GM11168 (cell line): Measurements from ENCODE around the gene SRSF7.
"Not testable (repeated sequence)": the region's sequence is repeated elsewhere in the genome, so short reads cannot be mapped to it uniquely, and the experiment has no call there.

Source experiments
- in situ Hi-C: fragments of 300-500 bp; cut with MboI; formaldehyde crosslinking; loops from one replicate; pipeline ENCODE4 v1.12.0; 2022; ENCODE audit warnings: low sequenced_read_pairs; ENCODE audit not compliant: unreplicated experiment

The SRSF7 gene

GRCh38 chr2:38755891-38756290 is 4.7 kb upstream of the SRSF7 start:
- in situ Hi-C loops, result not testable (repeated sequence)

GRCh38 chr2:38754506-38754905 is 3.3 kb upstream of the SRSF7 start:
- in situ Hi-C loops, result no loop called here

GRCh38 chr2:38754049-38754448 is 2.9 kb upstream of the SRSF7 start:
- in situ Hi-C loops, result no loop called here

- in situ Hi-C loops, result no loop called here
Measured at GRCh38 chr2:38751596-38752410, 642 bp upstream of the SRSF7 start.

- in situ Hi-C loops, result no loop called here
Measured at GRCh38 chr2:38750011-38750890, 910 bp downstream of the SRSF7 start.

DNA sequence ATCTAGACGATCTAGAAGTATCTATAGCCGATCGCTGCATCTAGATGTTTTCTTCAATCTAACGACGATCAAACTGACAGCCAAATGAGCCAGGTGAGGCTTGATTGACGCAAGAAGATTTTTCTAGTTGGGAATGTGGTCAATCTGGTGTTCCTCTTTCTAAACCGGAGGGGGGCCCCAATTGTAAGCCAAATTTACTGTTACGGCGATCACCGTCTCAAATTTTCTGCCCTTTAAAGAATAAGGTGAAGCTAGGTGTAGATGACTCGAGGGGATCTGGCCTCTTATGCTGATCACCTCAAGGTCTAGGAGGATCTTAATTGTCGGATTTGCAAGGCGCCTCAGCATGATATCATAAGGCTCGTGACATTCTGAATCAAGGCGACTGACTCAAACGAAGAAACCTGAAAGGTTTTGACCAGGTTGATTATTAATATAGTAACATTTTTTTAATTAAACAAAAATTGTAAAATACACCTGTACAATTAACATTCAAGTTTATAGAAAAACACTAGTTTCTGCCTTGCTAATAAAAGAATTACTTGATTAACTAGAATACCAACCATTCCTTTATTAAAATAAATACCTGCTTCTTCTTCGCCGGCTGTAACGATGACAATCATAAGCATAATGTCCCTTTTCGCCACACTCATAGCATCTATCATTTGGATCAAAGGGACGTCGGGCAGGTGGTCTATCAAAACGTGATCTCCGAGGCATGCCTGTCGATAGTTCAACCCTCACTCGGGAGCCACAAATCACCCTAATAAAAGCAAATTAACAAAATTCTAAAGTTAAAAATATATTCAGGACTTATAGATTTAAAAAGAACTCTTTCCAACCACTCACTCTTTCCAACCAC is 2.0 kb downstream of the SRSF7 start:
- in situ Hi-C loops, result loop anchor here (25.0 kb wide), 1 partner anchor 437 kb away; no protein-coding TSS in a partner anchor

- in situ Hi-C loops, result loop anchor here (25.0 kb wide), 1 partner anchor 436 kb away; no protein-coding TSS in a partner anchor
Measured at GRCh38 chr2:38748391-38748790, 2.8 kb downstream of the SRSF7 start.

DNA sequence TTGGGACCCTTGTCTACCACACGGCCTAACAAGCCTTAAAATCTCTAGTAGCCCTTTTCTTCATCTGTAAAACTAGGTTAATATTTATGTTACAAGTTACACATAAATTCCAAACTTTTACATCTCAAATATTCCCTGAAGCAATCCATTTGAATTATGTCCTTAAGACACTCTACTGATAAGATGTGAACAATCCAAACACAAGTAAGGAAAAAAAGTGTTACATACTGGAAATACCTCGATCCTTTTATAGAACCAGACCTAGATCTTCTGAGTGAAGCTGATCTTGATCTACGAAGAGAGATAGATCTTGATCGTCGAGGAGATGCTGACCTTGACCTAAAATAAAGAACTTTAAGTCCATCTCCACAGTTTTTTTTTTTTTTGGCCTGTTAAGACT is 3.3 kb downstream of the SRSF7 start:
- in situ Hi-C loops, result loop anchor here (25.0 kb wide), 1 partner anchor 436 kb away; no protein-coding TSS in a partner anchor

- in situ Hi-C loops, result loop anchor here (25.0 kb wide), 1 partner anchor 435 kb away; no protein-coding TSS in a partner anchor
Measured at GRCh38 chr2:38747007-38747424, 4.1 kb downstream of the SRSF7 start.

DNA sequence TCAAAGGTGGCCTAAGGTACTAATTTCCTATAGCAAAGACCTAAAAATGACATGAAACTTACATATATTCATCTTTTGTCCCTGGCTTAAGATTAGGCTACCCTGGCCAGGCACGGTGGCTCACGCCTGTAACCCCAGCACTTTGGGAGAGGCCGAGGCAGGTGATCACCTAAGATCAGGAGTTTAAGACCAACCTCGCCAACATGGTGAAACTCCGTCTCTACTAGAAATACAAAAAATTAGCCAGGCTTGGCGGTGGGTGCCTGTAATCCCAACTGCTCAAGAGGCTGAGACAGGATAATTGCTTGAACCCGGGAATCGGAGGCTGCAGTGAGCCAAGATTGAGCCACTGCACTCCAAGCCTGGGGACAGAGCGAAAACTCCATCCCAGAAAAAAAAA is 5.9 kb downstream of the SRSF7 start:
- in situ Hi-C loops, result loop anchor here (25.0 kb wide), 1 partner anchor 433 kb away; no protein-coding TSS in a partner anchor

DNA sequence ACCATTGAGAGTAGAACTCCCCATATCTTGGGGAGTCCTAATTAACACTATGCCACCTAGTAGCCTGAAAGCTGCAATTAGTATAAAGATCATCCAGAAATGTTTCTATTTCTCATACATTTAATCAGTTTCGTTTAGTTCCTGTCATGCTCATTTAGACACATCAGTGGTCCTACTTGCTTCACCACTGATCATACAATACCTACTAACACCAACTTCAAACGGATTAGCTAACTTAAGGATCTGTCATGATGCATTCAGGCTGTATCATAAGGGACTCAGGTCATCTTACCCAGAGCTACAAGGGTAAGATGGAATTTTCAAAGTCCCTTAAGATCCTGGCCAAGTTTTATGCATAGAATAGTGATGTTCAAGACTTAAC is 6.8 kb downstream of the SRSF7 start:
- in situ Hi-C loops, result loop anchor here (25.0 kb wide), 1 partner anchor 432 kb away; no protein-coding TSS in a partner anchor

DNA sequence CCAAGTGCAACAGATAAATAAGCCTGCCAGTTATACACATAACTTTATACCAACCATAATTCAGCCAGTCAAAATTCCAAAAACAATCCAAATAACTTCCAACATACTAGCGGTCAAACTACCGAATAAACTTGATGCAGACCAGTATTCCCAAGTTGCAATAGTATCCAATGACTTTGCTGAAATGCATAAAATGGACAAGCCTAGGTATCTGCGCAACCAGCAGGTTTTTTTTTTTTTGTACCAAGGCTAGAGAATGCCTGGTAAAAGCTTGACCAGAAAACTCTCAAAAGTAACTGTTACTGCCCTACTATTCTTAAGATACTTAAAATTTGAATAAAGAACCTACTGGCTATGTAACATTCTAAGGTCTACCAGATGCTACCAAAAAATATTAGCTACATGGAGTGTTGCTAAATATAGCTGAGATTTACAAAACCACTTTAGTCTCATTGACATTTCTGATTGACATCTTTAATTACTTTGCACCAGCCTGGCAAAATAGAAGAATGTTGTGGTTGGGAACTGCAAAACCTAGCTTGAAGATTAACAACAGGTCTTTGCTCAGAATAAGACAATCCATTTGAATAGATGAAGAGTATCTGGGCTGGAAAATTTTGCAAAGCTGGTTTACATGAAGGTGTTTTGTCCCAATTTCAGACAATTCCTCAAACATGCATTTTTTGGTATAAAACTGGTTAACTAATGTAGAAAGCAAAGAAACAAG is 7.3 kb downstream of the SRSF7 start:
- in situ Hi-C loops, result loop anchor here (25.0 kb wide), 1 partner anchor 432 kb away; no protein-coding TSS in a partner anchor

DNA sequence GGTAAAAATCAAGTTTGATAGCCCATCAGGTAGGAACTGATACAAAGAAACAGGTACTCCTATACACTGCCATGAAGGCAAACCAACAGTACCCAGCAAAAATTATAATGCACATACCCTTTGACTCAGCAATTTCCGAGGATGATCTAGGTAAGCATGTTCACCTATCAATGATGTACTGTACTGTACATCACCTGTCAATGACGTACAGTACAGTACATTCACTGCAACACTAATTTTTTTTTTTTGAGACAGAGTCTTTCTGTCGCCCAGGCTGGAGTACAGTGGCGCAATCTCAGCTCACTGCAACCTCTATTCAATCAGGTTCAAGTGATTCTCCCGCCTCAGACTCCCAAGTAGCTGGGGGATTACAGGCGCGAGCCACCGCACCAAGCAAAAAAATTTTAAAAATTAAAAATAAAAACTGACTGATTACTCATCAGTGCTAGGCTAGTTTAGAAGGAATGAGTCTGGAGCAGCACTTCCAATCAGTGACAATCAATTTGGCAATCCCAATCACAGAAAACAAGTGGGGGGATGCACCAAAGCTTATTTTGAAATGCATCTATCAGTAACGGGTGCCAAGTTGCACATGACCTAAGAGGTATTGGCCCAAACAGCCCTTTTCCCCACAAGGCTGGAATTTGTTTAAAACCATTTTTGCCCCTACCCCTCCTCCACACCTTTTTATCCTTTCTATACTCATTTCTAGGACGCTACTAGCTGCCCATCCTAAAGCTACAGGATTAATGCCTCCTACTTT is 8.2 kb downstream of the SRSF7 start:
- in situ Hi-C loops, result loop anchor here (25.0 kb wide), 1 partner anchor 431 kb away; no protein-coding TSS in a partner anchor

DNA sequence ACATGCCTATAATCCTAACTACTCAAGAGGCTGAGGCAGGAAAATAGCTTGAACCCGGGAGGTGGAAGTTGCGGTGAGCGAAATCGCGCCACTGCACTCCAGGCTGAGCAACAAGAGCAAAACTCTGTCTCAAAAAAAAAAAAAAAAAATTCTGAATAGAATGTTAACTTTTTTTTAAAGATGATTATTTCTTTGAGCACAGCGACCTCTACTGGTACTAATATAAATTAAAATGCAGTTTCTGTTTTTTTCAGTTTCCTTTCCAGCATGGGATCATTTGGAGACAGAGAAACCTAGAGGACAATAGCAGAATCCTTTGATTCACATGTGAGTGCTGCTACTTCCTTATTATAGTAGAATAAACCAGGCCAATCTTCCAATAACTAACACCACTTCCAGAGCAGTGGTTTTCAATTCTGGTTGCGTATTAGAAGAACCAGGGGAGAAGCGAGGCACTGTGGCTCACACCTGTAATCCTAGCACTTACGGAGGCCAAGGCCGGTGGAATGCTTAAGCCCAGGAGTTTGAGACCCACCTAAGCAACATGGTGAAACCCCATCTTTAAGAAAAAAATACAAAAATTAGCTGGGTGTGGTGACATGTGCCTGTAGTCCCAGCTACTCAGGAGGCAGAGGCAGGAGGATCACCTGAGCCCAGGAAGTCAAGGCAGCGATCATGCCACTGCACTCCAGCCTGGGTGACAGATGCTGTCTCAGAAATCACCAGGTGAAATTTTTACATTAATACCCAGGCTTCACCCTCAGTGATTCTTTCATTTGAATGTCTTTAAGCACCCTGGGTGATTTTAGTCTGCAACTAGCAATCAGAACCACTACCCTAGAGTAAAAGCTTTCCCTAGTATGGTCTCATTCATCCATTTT is 10.1 kb downstream of the SRSF7 start:
- in situ Hi-C loops, result loop anchor here (25.0 kb wide), 1 partner anchor 429 kb away; no protein-coding TSS in a partner anchor

- in situ Hi-C loops, result loop anchor here (25.0 kb wide), 1 partner anchor 427 kb away; no protein-coding TSS in a partner anchor
Measured at GRCh38 chr2:38739524-38739923, 11.6 kb downstream of the SRSF7 start.

GRCh38 chr2:38737925-38738324 is 13.2 kb downstream of the SRSF7 start:
- in situ Hi-C loops, result loop anchor here (25.0 kb wide), 1 partner anchor 426 kb away; no protein-coding TSS in a partner anchor

- in situ Hi-C loops, result loop anchor here (25.0 kb wide), 1 partner anchor 425 kb away; no protein-coding TSS in a partner anchor
Measured at GRCh38 chr2:38737000-38737698, 14.0 kb downstream of the SRSF7 start.
